Retinal pigment epithelial cell (primary cell): ENCODE data around the gene NR6A1.
A peak's percentile ranks its signal among the peaks of the same experiment; 100 is the strongest.

Experiments used
- DNase-seq: peaks from one replicate; pipeline ENCODE4 v3.0.0-alpha.2; 2010; ENCODE audit warnings: low read depth
- H3K4me3 ChIP-seq: 2 replicates; pipeline ENCODE4 v1.5.1; 2011; ENCODE audit warnings: mild to moderate bottlenecking, low read length, control low read depth, moderate library complexity
- TF ChIP-seq, protein P1 (sequence below): conservative IDR thresholded peaks from 2 replicates; pipeline ENCODE4 v1.5.1; 2011; ENCODE audit warnings: low read depth, low read length, control low read depth, inconsistent platforms

The NR6A1 gene

DNA sequence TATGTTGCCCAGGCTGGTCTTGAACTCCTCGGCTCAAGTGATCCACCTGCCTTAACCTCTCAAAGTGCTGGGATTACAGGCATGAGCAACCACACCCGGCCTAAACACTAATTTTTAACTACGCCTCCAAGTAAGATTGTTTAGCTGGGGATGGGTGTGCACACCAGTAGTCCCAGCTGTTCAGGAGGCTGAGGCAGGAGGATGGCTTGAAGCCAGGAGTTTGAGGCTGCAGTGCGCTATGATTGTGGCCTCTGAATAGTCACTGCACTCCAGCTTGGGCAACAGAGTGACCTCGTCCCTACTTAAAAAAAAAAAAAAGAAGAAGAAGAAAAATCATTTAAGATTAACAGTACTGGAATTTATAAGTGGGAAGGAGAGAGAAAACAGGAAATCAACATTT, 173.1 kb downstream of the NR6A1 start:
- H3K4me3 ChIP-seq, result no peak overlapping the region
- TF ChIP-seq, protein P1, sequence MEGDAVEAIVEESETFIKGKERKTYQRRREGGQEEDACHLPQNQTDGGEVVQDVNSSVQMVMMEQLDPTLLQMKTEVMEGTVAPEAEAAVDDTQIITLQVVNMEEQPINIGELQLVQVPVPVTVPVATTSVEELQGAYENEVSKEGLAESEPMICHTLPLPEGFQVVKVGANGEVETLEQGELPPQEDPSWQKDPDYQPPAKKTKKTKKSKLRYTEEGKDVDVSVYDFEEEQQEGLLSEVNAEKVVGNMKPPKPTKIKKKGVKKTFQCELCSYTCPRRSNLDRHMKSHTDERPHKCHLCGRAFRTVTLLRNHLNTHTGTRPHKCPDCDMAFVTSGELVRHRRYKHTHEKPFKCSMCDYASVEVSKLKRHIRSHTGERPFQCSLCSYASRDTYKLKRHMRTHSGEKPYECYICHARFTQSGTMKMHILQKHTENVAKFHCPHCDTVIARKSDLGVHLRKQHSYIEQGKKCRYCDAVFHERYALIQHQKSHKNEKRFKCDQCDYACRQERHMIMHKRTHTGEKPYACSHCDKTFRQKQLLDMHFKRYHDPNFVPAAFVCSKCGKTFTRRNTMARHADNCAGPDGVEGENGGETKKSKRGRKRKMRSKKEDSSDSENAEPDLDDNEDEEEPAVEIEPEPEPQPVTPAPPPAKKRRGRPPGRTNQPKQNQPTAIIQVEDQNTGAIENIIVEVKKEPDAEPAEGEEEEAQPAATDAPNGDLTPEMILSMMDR, result no peak
- DNase-seq, result no peak

DNA sequence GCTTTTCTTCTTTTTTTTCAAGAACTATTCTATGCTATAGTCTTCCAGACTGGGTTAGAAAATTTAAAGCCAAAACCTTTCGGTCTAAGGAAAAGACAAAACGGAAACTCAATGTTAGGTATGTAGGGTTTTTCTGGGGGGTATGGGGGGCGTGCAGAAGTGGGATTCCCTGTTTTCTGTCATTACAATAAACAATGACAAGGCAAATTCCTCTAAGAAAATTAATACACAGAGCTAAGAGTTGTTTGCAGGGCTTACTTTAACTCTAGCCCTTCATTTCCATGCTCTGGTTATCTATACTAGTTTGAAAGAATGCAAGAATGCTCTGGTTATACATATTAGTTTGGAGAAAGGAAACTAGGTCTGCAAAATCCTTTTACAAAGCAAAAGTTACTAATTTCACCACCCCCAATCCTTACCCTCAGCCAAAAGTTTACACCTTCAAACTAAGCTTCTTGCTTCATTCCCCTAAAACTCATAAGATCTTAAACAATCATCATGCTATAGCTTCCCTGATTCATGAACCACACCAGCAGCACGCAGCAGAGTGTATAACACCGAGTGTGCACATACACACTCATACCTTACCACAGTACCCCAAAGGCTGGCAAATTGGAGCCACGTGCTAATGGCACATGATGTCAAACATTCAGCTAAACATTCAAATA, 174.8 kb downstream of the NR6A1 start:
- no peak overlapping the region for H3K4me3 ChIP-seq
- no peak for DNase-seq
- TF ChIP-seq, protein P1, result no peak

DNA sequence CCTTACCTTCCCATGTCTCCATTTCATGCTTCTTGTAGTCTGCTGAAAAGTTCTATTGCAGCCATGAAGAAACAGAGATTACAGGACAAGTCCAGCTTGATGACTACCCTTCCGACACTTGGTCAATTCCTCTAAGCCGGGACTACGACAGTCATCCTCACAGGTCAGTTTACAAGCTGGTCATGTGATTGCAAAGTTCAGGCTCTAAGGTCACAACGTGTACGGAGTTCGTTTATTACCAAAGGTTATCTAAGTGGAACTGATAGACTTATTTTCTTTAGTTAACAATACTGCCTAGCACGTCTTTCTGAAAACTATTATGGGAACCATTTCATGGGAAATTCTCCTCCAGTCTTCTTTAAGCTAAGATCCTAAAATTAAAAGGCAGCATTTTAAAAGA, 175.4 kb downstream of the NR6A1 start:
- TF ChIP-seq, protein P1, result no peak
- no peak overlapping the region for H3K4me3 ChIP-seq
- no peak for DNase-seq

DNA sequence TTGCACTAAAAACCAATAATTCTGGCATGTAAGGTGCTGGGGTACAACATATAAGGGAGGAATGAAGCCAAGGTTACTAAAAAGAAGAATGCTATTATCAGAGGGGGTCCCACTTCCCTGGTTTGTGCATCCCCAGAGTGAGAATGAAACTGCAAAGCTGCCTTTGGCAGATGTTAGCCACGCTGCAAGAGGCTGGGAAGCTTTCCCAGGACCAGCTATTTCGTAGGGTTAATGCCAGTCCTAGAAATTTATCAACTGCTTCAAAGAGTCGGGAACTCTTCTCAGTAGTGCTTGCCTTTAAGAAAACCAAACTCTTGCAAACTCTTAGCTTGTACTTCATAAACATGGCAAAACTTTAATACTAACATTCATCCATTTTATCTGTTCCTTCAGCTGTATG, 176.4 kb downstream of the NR6A1 start:
- no peak overlapping the region for H3K4me3 ChIP-seq
- no peak for DNase-seq
- TF ChIP-seq, protein P1, result no peak

DNA sequence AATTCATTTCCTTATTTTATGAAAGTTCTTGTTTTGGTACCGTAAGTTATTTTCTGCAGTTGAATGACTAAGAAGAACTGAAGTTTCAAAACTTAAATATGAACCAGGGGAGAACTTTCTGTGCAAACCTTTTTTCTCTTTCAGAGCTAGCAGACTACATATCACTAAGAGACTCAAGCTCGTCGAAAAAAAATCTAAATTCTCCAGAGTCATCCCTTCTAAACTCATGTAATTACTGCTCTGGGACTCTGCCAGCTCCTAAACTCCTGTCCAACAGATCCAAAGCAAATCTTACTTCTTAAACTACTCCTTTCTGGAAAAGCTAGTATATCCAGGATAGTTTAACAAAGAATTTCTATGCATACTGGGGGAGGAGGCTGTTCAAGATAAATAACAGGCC, 176.9 kb downstream of the NR6A1 start:
- no peak overlapping the region for H3K4me3 ChIP-seq
- TF ChIP-seq, protein P1, result no peak
- no peak for DNase-seq

DNA sequence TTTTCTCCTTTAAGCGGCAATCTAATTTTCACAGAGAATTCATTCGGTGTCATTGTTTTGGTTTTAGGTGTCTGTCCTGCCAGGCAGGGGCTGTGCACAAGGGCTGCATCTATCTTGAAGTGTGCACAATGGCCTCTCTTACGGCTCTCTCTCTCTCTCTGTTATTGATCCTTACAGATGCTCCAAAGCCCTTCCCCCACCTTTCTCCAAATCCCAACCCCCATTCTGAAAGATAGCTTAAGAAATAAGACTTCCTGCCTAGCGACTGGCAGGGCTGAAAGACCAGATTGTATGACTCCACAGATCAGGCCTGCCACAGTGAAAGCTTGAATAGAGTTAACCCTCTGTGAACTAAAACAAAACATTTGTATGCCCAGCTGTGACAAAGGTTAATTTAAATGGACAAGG, 177.5 kb downstream of the NR6A1 start:
- TF ChIP-seq, protein P1, result no peak

DNA sequence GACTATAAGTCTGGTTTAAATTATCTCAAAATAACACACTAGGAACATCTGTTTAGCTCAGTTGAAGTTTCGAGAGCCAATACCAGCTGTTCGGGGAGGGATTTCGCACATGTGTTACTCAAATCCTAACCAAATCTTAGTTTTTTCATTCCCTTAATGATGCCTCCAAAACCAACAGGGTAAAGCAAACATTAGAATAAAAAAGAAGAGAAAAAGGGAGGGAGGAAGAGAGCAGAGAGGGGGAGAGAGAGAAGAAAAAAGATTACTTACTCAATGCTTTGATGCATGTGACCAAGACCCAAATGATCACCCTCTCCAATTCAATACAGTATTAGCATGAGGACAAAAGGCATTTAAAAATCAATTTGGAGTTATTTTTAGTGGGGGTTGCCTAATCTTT, 177.9 kb downstream of the NR6A1 start:
- no peak for DNase-seq
- TF ChIP-seq, protein P1, result no peak

More for the DNA sequence above, 177.5 kb downstream of the NR6A1 start:
- H3K4me3 ChIP-seq, result peak overlapping the region; percentile 19
- DNase-seq, result no peak

More for the DNA sequence above, 177.9 kb downstream of the NR6A1 start:
- H3K4me3 ChIP-seq, result no peak overlapping the region
